ENCODE data around the gene PLCH2.

PLCH2 gene

GRCh38 chr1:2506901-2507565 is 30.9 kb downstream of the PLCH2 start:
- DNase-seq (ENCODE audit: insufficient read length, low spot score) (no peak), FAIRE-seq (no peak)
- TF ChIP-seq POLR2A (IDR thresholded peaks at IDR 0.05; ENCODE audit: low read depth, low read length), result no peak

- FAIRE-seq (no peak), DNase-seq (ENCODE audit: insufficient read length, low spot score) (no peak)
- TF ChIP-seq POLR2A (IDR thresholded peaks at IDR 0.05; ENCODE audit: low read depth, low read length), result no peak
These were observed 31.7 kb downstream of the PLCH2 start for GRCh38 chr1:2507744-2508155.

- no peak for DNase-seq (ENCODE audit: insufficient read length, low spot score)
- no peak for FAIRE-seq
- no peak for TF ChIP-seq POLR2A (IDR thresholded peaks at IDR 0.05; ENCODE audit: low read depth, low read length)
These were observed 32.1 kb downstream of the PLCH2 start for GRCh38 chr1:2508180-2508579.

DNA sequence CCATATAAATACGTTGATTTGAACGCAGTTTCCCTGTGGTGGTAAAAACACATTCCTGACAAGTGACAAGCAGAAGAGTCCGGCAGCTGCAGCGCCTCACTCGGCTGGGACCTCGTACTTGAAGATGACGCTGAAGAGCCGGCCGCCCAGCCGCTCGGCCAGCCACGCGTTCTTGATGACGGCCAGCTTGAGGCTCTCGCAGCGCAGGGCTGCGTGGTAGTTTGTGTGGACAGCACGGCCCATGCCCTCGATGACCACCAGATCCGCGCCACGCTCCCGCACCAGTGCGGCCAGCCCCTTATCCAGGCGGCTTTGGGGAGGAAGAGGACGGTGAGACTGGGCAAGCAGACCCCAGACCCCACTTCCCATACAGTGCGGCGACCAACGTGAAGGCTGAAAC is 32.7 kb downstream of the PLCH2 start:
- TF ChIP-seq POLR2A (IDR thresholded peaks at IDR 0.05; ENCODE audit: low read depth, low read length), result no peak
- no peak for FAIRE-seq
- DNase-seq (ENCODE audit: insufficient read length, low spot score), result no peak

GRCh38 chr1:2509589-2509988 is 33.5 kb downstream of the PLCH2 start:
- TF ChIP-seq POLR2A (IDR thresholded peaks at IDR 0.05; ENCODE audit: low read depth, low read length), result no peak
- FAIRE-seq (no peak), DNase-seq (ENCODE audit: insufficient read length, low spot score) (no peak)

DNA sequence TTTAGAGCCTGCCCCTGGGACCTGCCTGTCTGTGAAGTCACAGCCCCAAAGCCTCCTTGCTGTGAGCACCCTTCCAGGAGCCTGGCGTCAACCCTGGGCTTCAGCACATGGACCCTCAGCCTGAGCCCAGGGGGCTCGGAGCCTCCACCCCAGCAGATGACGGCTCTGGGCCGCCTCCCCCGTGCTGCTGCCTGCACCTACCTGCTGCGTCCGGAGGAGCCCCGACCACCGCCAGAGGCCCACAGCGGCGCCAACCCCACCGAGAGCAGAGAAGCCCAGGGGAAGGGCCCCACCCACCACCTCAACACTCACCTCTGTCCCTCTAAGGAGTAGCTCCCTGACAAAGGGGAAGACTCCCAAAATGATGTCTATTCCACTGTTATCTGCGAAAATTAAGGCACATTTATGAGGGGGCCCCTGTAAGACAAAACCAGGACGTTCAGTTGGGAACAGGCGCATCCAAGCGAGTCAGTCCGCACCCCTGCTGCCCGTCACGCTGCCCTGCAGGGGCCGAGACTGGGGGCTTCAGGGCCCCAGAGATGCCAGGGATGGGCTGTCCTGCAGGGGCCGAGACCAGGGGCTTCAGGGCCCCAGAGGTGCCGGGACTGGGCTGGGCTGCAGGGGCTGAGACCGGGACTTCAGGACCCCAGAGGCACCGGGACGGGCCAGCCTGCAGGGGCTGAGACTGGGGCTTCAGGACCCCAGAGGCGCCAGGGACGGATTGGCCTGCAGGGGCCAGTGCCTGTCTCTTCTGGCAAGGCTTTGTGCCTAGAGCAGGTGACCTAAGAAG is 34.5 kb downstream of the PLCH2 start:
- TF ChIP-seq POLR2A (IDR thresholded peaks at IDR 0.05; ENCODE audit: low read depth, low read length), result no peak
- no peak for FAIRE-seq
- DNase-seq (ENCODE audit: insufficient read length, low spot score), result no peak

- no peak for FAIRE-seq
These were observed 36.9 kb downstream of the PLCH2 start for GRCh38 chr1:2512862-2513421.

DNA sequence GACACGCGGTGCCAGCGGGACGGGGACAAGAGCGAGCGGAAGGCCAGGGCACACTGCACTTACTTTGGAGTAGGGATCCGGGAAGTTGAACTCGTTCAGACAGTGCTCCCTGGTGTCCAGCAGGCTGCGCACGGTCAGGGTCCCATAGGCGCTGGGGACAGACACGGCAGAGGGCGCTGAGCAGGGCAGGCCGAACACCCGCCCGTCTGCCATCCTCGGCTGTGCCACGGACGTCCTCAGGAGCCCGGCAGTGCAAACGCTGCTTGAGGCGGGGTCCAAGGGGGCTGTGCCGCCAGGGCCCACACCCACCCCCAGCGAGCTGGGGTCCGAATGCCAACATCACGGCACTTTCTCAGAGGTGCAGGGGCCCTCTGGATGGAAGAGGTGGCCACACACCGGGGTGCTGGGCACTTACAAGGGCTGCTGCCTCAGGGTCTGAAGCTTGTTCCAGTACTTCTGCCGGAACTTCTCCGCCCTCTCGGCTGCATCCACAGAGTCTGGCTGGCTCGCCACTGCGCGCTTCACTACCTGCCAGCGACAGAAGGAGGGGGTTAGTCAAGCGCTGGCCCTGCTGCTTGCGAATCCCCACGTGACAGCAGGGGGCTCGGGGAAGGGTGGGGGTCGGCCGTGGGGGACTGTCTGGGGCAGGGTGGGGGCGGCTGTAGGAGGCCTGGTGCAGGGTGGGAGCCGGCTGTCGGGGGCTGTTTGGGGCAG is 38.0 kb downstream of the PLCH2 start:
- no peak for DNase-seq (ENCODE audit: insufficient read length, low spot score)

More at GRCh38 chr1:2512862-2513421, 36.9 kb downstream of the PLCH2 start:
- no peak for TF ChIP-seq POLR2A (IDR thresholded peaks at IDR 0.05; ENCODE audit: low read depth, low read length)
- DNase-seq (ENCODE audit: insufficient read length, low spot score), result no peak

DNA sequence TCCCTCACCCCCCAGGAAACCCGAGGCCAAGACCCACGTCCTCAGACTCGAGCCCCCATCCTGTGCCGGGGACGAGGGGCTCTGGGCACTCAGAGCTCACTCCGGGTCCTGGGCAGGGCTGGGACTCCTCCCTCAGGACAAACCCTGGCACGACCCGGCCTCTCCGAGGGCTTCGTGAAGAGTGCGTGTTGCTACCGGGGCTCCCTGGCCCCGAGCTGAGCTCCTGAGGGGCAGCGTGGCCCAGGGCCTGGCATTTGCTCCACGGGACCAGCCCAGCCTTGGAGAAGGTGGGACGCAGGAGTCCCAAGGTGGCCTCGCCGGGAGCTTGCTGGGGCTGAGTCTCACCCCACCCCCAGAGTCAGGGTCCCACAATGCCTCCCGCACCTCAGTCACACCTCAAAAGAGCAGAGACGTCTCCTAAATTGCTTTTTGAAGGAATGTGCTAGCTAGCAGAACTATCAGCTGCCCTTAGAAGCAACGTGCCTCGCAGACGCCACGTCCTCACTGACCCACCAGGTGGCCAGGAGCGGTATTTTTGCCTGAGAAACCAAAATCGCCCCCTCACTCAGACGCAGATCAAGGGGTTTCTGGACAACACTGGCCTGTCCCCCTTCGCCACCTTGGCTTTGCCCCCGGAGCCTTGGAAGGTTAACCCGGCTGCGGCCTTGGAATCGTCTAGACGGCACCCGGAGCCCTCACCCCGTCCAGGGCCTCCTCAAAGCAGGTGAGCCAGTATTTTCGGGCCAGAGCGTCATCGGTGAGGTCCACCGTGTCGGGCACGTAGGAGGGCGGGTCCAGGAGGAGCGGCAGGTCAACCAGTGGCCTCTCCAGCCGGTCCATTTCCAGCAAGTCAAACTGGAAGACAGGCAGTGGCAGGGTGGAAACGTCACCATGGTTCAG is 39.0 kb downstream of the PLCH2 start:
- TF ChIP-seq POLR2A (IDR thresholded peaks at IDR 0.05; ENCODE audit: low read depth, low read length), result no peak

More for the DNA sequence above, 38.0 kb downstream of the PLCH2 start:
- no peak for FAIRE-seq
- TF ChIP-seq POLR2A (IDR thresholded peaks at IDR 0.05; ENCODE audit: low read depth, low read length), result no peak

DNA sequence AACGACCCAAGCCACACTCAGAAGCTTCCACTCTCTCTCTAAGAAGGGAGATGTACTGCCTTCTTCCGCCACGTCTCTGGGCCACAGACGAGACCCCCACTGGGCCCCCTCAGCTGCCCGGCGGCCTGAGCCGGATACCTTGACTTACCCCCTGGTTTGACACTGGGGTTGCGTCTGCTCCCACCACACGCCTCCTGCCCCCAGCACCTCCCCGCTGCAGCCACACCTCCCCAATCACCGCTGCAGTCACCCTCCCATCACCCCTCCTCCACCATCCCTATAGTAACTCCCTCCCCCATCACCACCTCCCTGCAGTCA is 39.6 kb downstream of the PLCH2 start:
- no peak for DNase-seq (ENCODE audit: insufficient read length, low spot score)
- TF ChIP-seq POLR2A (IDR thresholded peaks at IDR 0.05; ENCODE audit: low read depth, low read length), result no peak
- FAIRE-seq, result no peak

More for the DNA sequence above, 39.0 kb downstream of the PLCH2 start:
- DNase-seq (ENCODE audit: insufficient read length, low spot score) (no peak), FAIRE-seq (no peak)

- no peak for TF ChIP-seq POLR2A (IDR thresholded peaks at IDR 0.05; ENCODE audit: low read depth, low read length)
- DNase-seq (ENCODE audit: insufficient read length, low spot score), result no peak
- no peak for FAIRE-seq
These were observed 40.0 kb downstream of the PLCH2 start for GRCh38 chr1:2516124-2516523.

GRCh38 chr1:2516946-2517345 is 40.9 kb downstream of the PLCH2 start:
- TF ChIP-seq POLR2A (IDR thresholded peaks at IDR 0.05; ENCODE audit: low read depth, low read length), result no peak
- FAIRE-seq, result no peak
- DNase-seq (ENCODE audit: insufficient read length, low spot score), result no peak

GRCh38 chr1:2517966-2518365 is 41.9 kb downstream of the PLCH2 start:
- DNase-seq (ENCODE audit: insufficient read length, low spot score), result no peak
- no peak for FAIRE-seq
- TF ChIP-seq POLR2A (IDR thresholded peaks at IDR 0.05; ENCODE audit: low read depth, low read length), result no peak
